ENCODE measurements around the gene PPP1R14C.

The PPP1R14C gene

GRCh38 chr6:150198532-150198931 is 55.7 kb downstream of the PPP1R14C start:
- no peak for DNase-seq

- no peak for DNase-seq
These were observed 56.4 kb downstream of the PPP1R14C start for GRCh38 chr6:150199241-150199640.

GRCh38 chr6:150200428-150201100 is 57.7 kb downstream of the PPP1R14C start:
- no peak for DNase-seq

- no peak for DNase-seq
These were observed 58.4 kb downstream of the PPP1R14C start for GRCh38 chr6:150201285-150201684.

- DNase-seq, result no peak
These were observed 59.0 kb downstream of the PPP1R14C start for GRCh38 chr6:150201772-150202329.

- no peak for DNase-seq
These were observed 59.6 kb downstream of the PPP1R14C start for GRCh38 chr6:150202404-150202803.

GRCh38 chr6:150202934-150203333 is 60.1 kb downstream of the PPP1R14C start:
- DNase-seq, result no peak

- no peak for DNase-seq
These were observed 60.5 kb downstream of the PPP1R14C start for GRCh38 chr6:150203378-150203777.

GRCh38 chr6:150203871-150204545 is 61.2 kb downstream of the PPP1R14C start:
- DNase-seq, result no peak

- no peak for DNase-seq
These were observed 62.0 kb downstream of the PPP1R14C start for GRCh38 chr6:150204705-150205472.

GRCh38 chr6:150207931-150208570 is 65.2 kb downstream of the PPP1R14C start:
- no peak for DNase-seq

- no peak for DNase-seq
These were observed 65.9 kb downstream of the PPP1R14C start for GRCh38 chr6:150208611-150209352.

GRCh38 chr6:150209415-150209814 is 66.6 kb downstream of the PPP1R14C start:
- DNase-seq, result no peak

GRCh38 chr6:150211700-150212511 is 69.1 kb downstream of the PPP1R14C start:
- no peak for DNase-seq

GRCh38 chr6:150212778-150213177 is 69.9 kb downstream of the PPP1R14C start:
- DNase-seq, result no peak

GRCh38 chr6:150213301-150213700 is 70.5 kb downstream of the PPP1R14C start:
- no peak for DNase-seq

- no peak for DNase-seq
These were observed 71.5 kb downstream of the PPP1R14C start for GRCh38 chr6:150214310-150214709.

GRCh38 chr6:150220634-150221551 is 78.0 kb downstream of the PPP1R14C start:
- no peak for DNase-seq

GRCh38 chr6:150224820-150225219 is 82.0 kb downstream of the PPP1R14C start:
- no peak for DNase-seq

GRCh38 chr6:150227281-150227680 is 84.4 kb downstream of the PPP1R14C start:
- DNase-seq, result no peak
